HL-60 (cell line): ENCODE measurements around the gene TOX2.

Experiments used
- DNase-seq, 2 experiments: peaks; one replicate each; pipeline ENCODE4 v3.0.0-alpha.2; 2010 to 2020; ENCODE audit warnings: low read depth in 1 of 2, low spot score in 1 of 2
- H3K27ac ChIP-seq: fragments of 250-450 bp; sonication (Bioruptor Pico); replicated peaks from 2 replicates; pipeline ENCODE4 v1.5.1; 2020; ENCODE audit warnings: mild to moderate bottlenecking, moderate library complexity
- H3K27me3 ChIP-seq: fragments of 250-450 bp; sonication (Bioruptor Pico); 2 replicates; pipeline ENCODE4 v1.5.1; 2021; ENCODE audit warnings: mild to moderate bottlenecking, moderate library complexity; ENCODE audit not compliant: insufficient read depth, poor library complexity, severe bottlenecking
- H3K4me3 ChIP-seq: replicated peaks from 2 replicates; pipeline ENCODE4 v1.5.1; 2011; ENCODE audit warnings: mild to moderate bottlenecking, control low read depth, low read length; ENCODE audit not compliant: insufficient read depth
- CTCF ChIP-seq: IDR thresholded peaks from one replicate; pipeline ENCODE4 v1.5.1; 2011; ENCODE audit warnings: low read length, control low read depth, inconsistent platforms; ENCODE audit not compliant: insufficient read depth
- GABPA ChIP-seq: IDR thresholded peaks from 2 replicates; pipeline ENCODE4 v1.6.1; 2012; ENCODE audit warnings: low read depth
- POLR2AphosphoS5 ChIP-seq: IDR thresholded peaks from 2 replicates; pipeline ENCODE4 v1.6.1; 2012; ENCODE audit warnings: low read depth
- REST ChIP-seq: IDR thresholded peaks from 2 replicates; pipeline ENCODE4 v1.6.1; 2012; ENCODE audit warnings: low read depth; ENCODE audit not compliant: insufficient replicate concordance
- SPI1 ChIP-seq: IDR thresholded peaks from 2 replicates; pipeline ENCODE4 v1.6.1; 2012; ENCODE audit warnings: low read depth, mild to moderate bottlenecking, borderline replicate concordance

The TOX2 gene

GRCh38 chr20:43977252-43977651 lies 62.6 kb downstream of the TOX2 start:
- Histone ChIP-seq H3K27ac (no peak overlapping the region), H3K4me3 (no peak overlapping the region), H3K27me3 (no peaks in the 10 kb centered on the region)
- no peak for DNase-seq
- TF ChIP-seq REST (no peak), POLR2AphosphoS5 (no peak), CTCF (no peak), SPI1 (no peak), GABPA (no peak)

- no peak for DNase-seq
- Histone ChIP-seq H3K4me3 (no peak overlapping the region), H3K27ac (no peak overlapping the region), H3K27me3 (no peaks in the 10 kb centered on the region)
- no peak for TF ChIP-seq GABPA
- no peak for TF ChIP-seq POLR2AphosphoS5
- no peak for TF ChIP-seq REST
- TF ChIP-seq SPI1, result no peak
These were observed 63.3 kb downstream of the TOX2 start for GRCh38 chr20:43977962-43978361.

GRCh38 chr20:43979576-43980105 lies 65.0 kb downstream of the TOX2 start:
- Histone ChIP-seq H3K27ac (no peak overlapping the region), H3K4me3 (no peak overlapping the region), H3K27me3 (no peaks in the 10 kb centered on the region)
- TF ChIP-seq CTCF (no peak), GABPA (no peak), POLR2AphosphoS5 (no peak), REST (no peak), SPI1 (no peak)
- DNase-seq, result no peak

- no peak for TF ChIP-seq REST
- no peak for TF ChIP-seq POLR2AphosphoS5
- TF ChIP-seq CTCF, result no peak
- TF ChIP-seq SPI1, result peak; percentile 9; the same call in 1 of the 2 replicates
- TF ChIP-seq GABPA, result no peak
- Histone ChIP-seq H3K4me3 (no peak overlapping the region), H3K27me3 (no peaks in the 10 kb centered on the region), H3K27ac (no peak overlapping the region)
- DNase-seq, result no peak
These were observed 66.9 kb downstream of the TOX2 start for GRCh38 chr20:43981540-43981939.
